NCI-H524 (cell line): Measurements from ENCODE around the gene ZMYND8.
"Not testable (repeated sequence)": the region's sequence is repeated elsewhere in the genome, so short reads cannot be mapped to it uniquely, and the experiment has no call there.

Experiments
- DNase-seq, 2 experiments: peaks; one replicate each; lab custom pipeline; 2025; lab: John Stamatoyannopoulos, UW

The ZMYND8 gene

GRCh38 chr20:47265214-47265613, 91.3 kb downstream of the ZMYND8 start:
- DNase-seq, result no peak

- not testable (repeated sequence) for DNase-seq
Measured at GRCh38 chr20:47264137-47264769, 92.2 kb downstream of the ZMYND8 start.

- DNase-seq, result peak; percentile 14 to 69
Measured at GRCh38 chr20:47263465-47264084, 92.9 kb downstream of the ZMYND8 start.

GRCh38 chr20:47263080-47263464, 93.4 kb downstream of the ZMYND8 start:
- peak in 1 of 2 experiments; percentile 53 for DNase-seq

- peak; percentile 90 to 98 for DNase-seq
Measured at GRCh38 chr20:47262365-47263013, 94.0 kb downstream of the ZMYND8 start.

- DNase-seq, result no peak
Measured at GRCh38 chr20:47262008-47262364, 94.5 kb downstream of the ZMYND8 start.

- DNase-seq, result not testable (repeated sequence)
Measured at GRCh38 chr20:47261161-47261774, 95.2 kb downstream of the ZMYND8 start.

- DNase-seq, result not testable (repeated sequence)
Measured at GRCh38 chr20:47260540-47261126, 95.9 kb downstream of the ZMYND8 start.

- no peak for DNase-seq
Measured at GRCh38 chr20:47258745-47259695, 97.5 kb downstream of the ZMYND8 start.

GRCh38 chr20:47257771-47258170, 98.7 kb downstream of the ZMYND8 start:
- no peak for DNase-seq

- DNase-seq, result no peak
Measured at GRCh38 chr20:47257256-47257655, 99.2 kb downstream of the ZMYND8 start.

GRCh38 chr20:47256668-47257236, 99.7 kb downstream of the ZMYND8 start:
- no peak for DNase-seq

GRCh38 chr20:47253872-47254271, 102.6 kb downstream of the ZMYND8 start:
- DNase-seq, result no peak

GRCh38 chr20:47252879-47253307, 103.6 kb downstream of the ZMYND8 start:
- DNase-seq, result no peak

- DNase-seq, result no peak
Measured at GRCh38 chr20:47251154-47252020, 105.1 kb downstream of the ZMYND8 start.

- no peak for DNase-seq
Measured at GRCh38 chr20:47250360-47250759, 106.1 kb downstream of the ZMYND8 start.

- no peak for DNase-seq
Measured at GRCh38 chr20:47249913-47250312, 106.6 kb downstream of the ZMYND8 start.

GRCh38 chr20:47248448-47248966, 108.0 kb downstream of the ZMYND8 start:
- DNase-seq, result no peak

GRCh38 chr20:47247972-47248371, 108.5 kb downstream of the ZMYND8 start:
- DNase-seq, result no peak
